Stimulated activated CD8-positive, alpha-beta memory T cell treated with anti-CD3 and anti-CD28 coated beads, Interleukin-15, amount 100 ng/mL, for 48 hours (primary cell): ENCODE data around the gene PDE10A.
"Not testable (repeated sequence)": the region's sequence is repeated elsewhere in the genome, so short reads cannot be mapped to it uniquely, and the experiment has no call there.

Experiments
- DNase-seq, 2 donors: peaks; one replicate each; pipeline ENCODE4 v3.0.0-alpha.2; 2020; ENCODE audit warnings: low read depth in 2 of 2

PDE10A gene

GRCh38 chr6:165626711-165627110 is 36.3 kb downstream of the PDE10A start:
- no peak for DNase-seq

GRCh38 chr6:165624871-165625639 is 38.0 kb downstream of the PDE10A start:
- DNase-seq: no peak

- no peak for DNase-seq
These were observed 41.1 kb downstream of the PDE10A start for GRCh38 chr6:165621940-165622339.

DNA sequence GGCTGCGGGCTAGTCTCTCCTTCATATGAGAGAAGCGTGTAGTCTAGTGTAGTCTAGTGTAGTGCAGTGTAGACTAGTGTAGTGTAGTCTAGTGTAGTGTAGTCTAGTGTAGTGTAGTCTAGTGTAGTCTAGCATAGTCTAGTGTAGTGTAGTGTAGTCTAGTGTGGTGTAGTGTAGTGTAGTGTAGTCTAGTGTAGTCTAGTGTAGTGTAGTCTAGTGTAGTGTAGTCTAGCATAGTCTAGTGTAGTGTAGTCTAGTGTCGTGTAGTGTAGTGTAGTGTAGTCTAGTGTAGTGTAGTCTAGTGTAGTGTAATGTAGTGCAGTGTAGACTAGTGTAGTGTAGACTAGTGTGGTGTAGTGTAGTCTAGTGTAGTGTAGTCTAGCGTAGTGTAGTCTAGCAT is 44.1 kb downstream of the PDE10A start:
- DNase-seq: not testable (repeated sequence)

DNA sequence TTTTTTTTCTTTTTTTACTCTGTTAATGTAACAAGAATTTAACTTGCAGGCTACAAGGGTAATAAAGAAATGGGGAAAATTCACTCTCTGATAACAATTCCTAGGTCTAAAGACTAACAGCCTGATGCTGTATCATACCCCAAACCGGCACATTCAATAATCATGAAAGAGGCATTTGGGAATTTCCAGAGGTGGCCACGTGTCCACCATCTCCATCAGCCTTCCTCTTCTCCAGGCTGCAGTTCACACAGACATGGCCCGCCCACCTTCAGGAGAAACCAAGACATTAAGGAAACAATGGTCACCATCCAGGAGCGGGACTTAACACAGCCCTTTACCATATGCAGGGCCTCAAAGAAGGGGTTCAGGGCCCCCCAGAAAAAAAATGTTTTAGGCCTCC is 44.8 kb downstream of the PDE10A start:
- no peak for DNase-seq

- no peak for DNase-seq
These were observed 45.5 kb downstream of the PDE10A start for GRCh38 chr6:165617528-165617927.

GRCh38 chr6:165616116-165616515 is 46.9 kb downstream of the PDE10A start:
- DNase-seq: no peak

DNA sequence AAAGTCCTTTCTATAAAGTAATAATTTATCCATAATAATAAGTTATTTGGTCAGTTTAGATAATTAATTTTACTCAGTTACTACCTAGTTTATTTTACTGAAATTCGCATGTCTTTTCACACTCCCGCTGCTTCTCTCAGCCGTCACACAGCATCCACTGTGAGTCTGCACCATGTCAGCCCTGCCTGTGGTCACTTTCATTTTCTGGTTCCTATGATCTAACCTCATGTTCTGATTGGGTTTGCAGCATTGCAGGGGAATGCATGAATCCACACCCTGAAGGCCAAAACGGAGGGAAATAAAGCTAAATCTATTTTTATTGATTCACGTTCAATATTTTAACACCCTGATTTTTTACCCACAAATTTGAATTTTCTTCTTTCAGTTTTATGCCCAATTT is 47.4 kb downstream of the PDE10A start:
- DNase-seq: no peak

- no peak for DNase-seq
These were observed 51.7 kb downstream of the PDE10A start for GRCh38 chr6:165611294-165611693.

DNA sequence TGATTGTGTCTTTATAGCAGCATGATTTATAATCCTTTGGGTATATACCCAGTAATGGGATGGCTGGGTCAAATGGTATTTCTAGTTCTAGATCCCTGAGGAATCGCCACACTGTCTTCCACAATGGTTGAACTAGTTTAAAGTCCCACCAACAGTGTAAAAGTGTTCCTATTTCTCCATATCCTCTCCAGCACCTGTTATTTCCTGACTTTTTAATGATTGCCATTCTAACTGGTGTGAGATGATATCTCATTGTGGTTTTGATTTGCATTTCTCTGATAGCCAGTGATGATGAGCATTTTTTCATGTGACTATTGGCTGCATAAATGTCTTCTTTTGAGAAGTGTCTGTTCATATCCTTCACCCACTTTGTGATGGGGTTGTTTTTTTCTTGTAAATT is 54.5 kb downstream of the PDE10A start:
- DNase-seq: not testable (repeated sequence)

DNA sequence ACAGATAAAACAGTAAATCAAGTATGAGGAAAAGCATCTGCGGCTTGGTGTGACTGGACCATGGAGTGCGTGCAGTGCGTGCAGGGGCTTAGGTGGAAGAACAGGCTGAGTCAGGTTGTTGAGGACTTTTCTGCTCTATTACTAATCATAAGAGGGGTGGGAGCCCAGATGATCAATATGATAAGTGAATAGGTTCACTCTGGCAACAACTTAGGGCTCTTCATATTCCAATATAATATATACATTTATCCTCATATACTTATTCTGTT is 56.4 kb downstream of the PDE10A start:
- DNase-seq: no peak

DNA sequence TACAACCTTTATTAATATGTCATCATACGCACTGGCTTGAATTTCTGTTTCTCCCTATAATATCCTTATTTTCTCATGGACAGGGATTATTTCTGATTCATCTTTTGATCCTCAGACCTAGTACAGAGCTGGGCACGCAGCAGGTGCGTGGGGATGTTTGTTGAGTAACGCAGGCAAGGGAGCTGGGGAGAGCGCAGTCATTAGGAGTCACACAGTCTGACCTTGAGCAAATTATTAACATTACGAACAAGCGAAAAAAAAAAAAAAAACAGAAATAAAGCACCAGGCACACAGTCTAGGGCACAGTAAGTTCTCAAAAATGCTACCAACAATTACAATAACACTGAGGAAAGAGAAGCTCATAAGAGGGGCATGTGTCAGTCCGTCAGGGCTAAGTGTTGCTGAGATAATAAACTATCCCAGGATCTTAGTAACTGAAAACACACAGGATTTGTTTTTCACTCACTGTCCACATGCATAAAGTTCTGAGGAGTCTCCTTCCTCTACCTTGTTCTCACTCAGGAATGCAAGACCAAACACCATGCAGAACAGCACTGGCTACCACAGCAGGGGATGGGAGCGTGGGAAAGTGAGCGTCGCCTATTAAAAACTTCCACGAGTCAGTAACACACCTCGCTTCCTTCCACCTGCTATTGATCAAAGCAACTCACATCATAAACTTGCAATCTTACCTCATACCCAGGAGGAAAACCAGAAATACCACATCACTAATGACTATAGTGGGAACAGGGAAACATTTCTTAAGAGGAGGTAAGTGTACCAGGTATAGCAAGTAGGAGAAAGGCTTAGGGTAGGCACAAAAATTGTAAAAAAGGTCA is 56.9 kb downstream of the PDE10A start:
- DNase-seq: no peak

GRCh38 chr6:165605182-165605875 is 57.7 kb downstream of the PDE10A start:
- no peak for DNase-seq

DNA sequence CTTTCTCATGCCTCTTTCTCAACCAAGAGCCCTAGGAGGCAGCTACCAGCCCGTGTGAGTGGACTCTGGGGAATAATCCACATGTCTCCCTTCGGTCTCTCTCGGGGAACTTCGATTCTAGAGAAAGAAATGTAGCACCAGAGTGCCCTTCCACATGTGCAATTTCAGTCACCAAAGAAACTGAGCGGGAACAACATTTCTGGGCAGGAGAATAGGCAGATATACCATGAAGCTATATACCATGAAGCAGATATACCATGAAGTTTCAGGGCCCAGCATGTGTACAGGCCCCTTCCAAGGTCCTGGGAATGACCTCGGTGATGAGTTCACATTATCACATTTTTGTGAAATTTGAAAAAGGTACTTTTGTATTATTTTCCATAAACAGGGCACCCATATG is 60.8 kb downstream of the PDE10A start:
- no peak for DNase-seq

DNA sequence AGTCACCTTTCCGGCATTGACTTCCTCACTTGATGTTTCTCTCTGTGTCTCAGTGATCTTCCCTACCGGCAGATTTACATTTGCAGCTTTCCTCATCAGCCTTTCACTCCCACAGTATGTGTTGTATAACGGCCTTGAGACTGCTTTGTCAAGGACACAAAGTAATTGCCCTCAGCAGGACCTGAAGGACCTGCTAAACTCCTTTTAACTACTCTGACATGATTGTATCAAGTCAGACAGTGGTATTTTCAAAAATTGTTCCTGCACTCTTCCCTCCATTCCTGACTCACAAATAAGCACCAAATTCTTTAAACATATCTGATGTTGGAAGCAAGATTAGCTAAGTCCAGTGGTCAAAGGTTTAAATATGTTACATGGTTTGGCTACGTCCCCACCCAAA is 62.4 kb downstream of the PDE10A start:
- DNase-seq: no peak

DNA sequence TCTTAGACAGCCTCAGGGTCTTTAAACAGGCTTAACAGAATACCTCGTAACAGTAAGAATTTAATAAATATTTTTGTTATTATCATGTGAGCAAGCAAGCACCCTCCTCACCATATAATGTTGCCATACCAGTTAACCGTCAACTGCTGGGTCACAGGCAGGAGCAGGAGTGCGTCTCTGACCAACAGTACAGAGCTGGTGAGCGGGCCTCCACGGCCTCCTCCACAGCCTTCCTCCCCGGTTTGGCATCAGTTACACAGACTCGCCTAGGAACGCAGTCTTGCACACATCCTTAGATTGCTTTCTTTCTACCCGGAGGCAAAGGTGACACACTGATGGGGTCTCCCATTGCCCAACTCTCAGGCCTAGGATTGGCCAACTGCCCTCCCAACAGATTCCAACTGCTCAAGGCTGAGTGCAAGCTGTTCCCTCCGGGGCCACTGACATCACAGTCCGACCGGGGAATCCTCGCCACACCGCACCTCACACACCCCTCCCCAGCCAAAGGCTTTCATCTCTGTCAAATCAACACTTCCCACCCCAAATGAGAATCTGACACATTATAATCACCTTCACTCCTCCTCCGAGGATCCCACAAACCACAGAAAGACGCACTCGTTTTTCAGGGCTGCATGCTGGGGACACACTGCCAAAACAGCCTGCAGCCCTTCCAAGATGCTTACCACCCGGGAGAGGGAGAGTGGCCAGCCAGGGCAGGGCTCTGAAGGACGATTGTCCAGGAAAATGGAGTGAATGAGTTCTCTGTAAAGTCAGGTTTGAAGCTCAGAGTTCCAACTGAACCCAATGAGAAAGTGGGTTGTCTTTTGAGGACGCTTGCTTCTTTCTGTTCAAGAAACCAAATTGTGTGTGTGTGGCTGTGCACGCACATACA is 63.2 kb downstream of the PDE10A start:
- no peak for DNase-seq

DNA sequence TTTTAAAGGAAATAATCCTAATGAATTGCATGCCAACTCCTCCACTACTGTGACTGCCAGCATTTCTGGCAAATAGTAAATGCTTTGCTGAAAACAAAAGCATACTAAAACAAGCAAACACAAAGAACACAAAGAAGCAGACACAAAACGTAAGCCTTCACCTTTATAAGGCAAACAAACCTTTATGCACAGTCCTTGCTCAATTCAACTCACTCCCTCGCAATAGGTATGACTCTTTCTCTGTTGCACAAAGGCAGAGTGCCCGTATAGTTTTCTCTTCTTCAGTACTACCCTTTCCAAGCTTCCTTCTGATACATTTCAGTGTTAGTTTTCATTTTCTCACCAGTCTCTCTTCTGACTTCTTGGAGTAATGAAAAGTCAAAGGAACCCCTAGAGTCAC is 63.9 kb downstream of the PDE10A start:
- no peak for DNase-seq

- no peak for DNase-seq
These were observed 65.2 kb downstream of the PDE10A start for GRCh38 chr6:165597821-165598220.

DNA sequence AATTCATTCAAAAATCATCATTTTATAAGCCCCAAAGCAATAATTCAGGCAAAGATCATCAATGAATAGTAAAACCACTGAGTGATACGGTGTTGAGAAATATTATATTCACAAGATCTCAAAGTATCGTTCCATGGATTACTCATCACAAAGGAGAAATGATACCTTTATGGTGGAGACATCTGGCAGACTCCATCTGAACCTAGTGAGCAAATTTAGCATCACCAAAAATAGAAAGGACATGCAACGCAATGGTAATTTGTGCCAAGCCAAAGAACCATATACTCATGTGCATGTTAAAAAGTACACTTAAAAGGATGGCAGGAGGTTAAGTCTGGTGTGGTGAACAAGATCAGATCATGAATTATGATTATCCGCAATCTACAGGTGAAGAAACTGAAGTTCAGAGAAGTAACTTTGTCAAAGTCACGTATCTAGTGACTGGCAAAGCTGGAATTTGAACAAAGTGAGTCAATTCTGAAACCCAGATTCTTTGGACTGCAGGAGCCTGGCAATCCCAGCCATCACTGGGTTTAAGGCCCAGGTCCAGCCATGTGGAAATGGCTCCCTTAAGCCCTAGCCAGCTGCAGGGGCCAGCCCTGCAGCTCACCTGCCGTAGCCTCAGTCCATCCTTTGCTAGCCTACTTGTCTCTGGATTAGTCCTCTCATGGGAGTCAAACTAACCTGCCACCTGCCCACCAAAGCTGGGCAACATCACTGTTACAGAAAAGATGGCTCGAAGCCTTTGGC is 68.3 kb downstream of the PDE10A start:
- no peak for DNase-seq

DNA sequence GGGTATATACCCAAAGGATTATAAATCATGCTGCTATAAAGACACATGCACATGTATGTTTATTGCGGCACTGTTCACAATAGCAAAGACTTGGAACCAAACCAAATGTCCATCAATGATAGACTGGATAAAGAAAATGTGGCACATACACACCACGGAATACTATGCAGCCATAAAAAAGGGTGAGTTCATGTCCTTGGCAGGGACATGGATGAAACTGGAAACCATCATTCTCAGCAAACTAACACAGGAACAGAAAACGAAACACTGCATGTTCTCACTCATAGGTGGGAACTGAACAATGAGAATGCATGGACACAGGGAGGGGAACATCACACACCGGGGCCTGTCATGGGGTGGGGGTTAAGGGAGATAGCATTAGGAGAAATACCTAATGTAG is 70.1 kb downstream of the PDE10A start:
- DNase-seq: not testable (repeated sequence)

GRCh38 chr6:165588515-165588914 is 74.5 kb downstream of the PDE10A start:
- no peak for DNase-seq
